Right atrium auricular region (tissue), 2 donors: ENCODE results near the gene MISFA. TPM values are rescaled to one million over a fixed set of nuclear protein-coding genes. Genes with fewer than 3 reads are reported as not detected.

ENCODE experiments used
- DNase-seq: peaks from one replicate; pipeline ENCODE4 v3.0.0-alpha.2; 2019; ENCODE audit warnings: low spot score
- H3K27ac ChIP-seq, 2 donors: fragments of 200-600 bp; sonication (generic); 1 replicate in 1 of 2; 2 replicates in 1 of 2; pipeline ENCODE4 v1.5.1; 2016 to 2019
- H3K27me3 ChIP-seq, 2 donors: fragments of 200-600 bp; sonication (generic); one replicate each; pipeline versions ENCODE4 v1.5.1 to v1.6.0; 2017 to 2019
- H3K36me3 ChIP-seq: fragments of 200-600 bp; sonication (generic); one replicate; pipeline ENCODE4 v1.5.1; 2016
- H3K4me1 ChIP-seq, 2 donors: fragments of 200-600 bp; sonication (generic); one replicate each; pipeline versions ENCODE4 v1.5.1 to v1.6.0; 2017 to 2019
- H3K4me3 ChIP-seq, 2 donors: fragments of 200-600 bp; sonication (generic); 1 replicate in 1 of 2; 2 replicates in 1 of 2; pipeline ENCODE4 v1.5.1; 2017 to 2019; ENCODE audit warnings: mild to moderate bottlenecking in 1 of 2, moderate library complexity in 1 of 2
- H3K9me3 ChIP-seq, 2 donors: fragments of 200-600 bp; sonication (generic); one replicate each; pipeline ENCODE4 v1.5.1; 2019
- CTCF ChIP-seq, 2 donors: fragments of 200-600 bp; sonication (generic); IDR thresholded peaks; one replicate each; pipeline ENCODE4 v1.5.1; 2019; ENCODE audit warnings: antibody characterized with exemption in 2 of 2
- total RNA-seq, 2 donors: library from RNA; depleted of rRNA; stranded (reverse); fragments of >200 nt; gene quantifications; one replicate each; pipeline ENCODE4 v1.1.0, GENCODE V29; 2016

MISFA gene
- total RNA-seq, 2 donors from 2014 or later: 1.3 to 8.3 TPM

GRCh38 chr11:18650353-18650752 lies 50.8 kb downstream of the MISFA start:
- no peak for TF ChIP-seq CTCF (IDR thresholded peaks at IDR 0.05)
- H3K36me3 ChIP-seq: no peaks in the 10 kb centered on the region
- H3K27ac ChIP-seq: no peak overlapping the region
- H3K4me3 ChIP-seq: no peak overlapping the region
- no peaks in the 10 kb centered on the region for H3K4me1 ChIP-seq
- no peaks in the 10 kb centered on the region for H3K27me3 ChIP-seq
- no peak for DNase-seq
- no peaks in the 10 kb centered on the region for H3K9me3 ChIP-seq

- H3K4me3 ChIP-seq: no peak overlapping the region
- no peaks in the 10 kb centered on the region for H3K4me1 ChIP-seq
- H3K27me3 ChIP-seq: no peaks in the 10 kb centered on the region
- H3K36me3 ChIP-seq: no peaks in the 10 kb centered on the region
- H3K27ac ChIP-seq: no peak overlapping the region
- peak; percentile 26 to 64 for TF ChIP-seq CTCF (IDR thresholded peaks at IDR 0.05)
- DNase-seq: peak; percentile 62
- no peaks in the 10 kb centered on the region for H3K9me3 ChIP-seq
These were observed 51.4 kb downstream of the MISFA start for GRCh38 chr11:18650859-18651557.

Other genes starting within 250 kb of the MISFA start
- 100 to 1,000 TPM; 187 to 316 TPM for gene LDHA, start 205.2 kb upstream of the MISFA start, total RNA-seq
- under 1 TPM in 1 of 2 donors, not detected in 1; 0.47 TPM for gene LDHC, start 187.5 kb upstream of the MISFA start, total RNA-seq
- gene LDHAL6A, start 143.9 kb upstream of the MISFA start, total RNA-seq: not detected
- gene TSG101, start 72.8 kb upstream of the MISFA start, total RNA-seq: 100 to 1,000 TPM; 105 to 169 TPM
- gene UEVLD, start 11.1 kb upstream of the MISFA start, total RNA-seq: 10 to 100 TPM; 19.7 to 20.7 TPM
- gene SPTY2D1, start 34.6 kb downstream of the MISFA start, total RNA-seq: 10 to 100 TPM in 1 of 2 donors, 1 to 10 TPM in 1; 9.2 to 15.3 TPM
- gene TMEM86A, start 99.0 kb downstream of the MISFA start, total RNA-seq: 1 to 10 TPM; 2.6 to 4.6 TPM
- under 1 TPM in 1 of 2 donors, not detected in 1; 0.39 TPM for gene IGSF22, start 126.4 kb downstream of the MISFA start, total RNA-seq
- 1 to 10 TPM; 1.4 to 5.3 TPM for gene PTPN5, start 192.0 kb downstream of the MISFA start, total RNA-seq